ENCODE results near the gene MTMR10.

The MTMR10 gene

DNA sequence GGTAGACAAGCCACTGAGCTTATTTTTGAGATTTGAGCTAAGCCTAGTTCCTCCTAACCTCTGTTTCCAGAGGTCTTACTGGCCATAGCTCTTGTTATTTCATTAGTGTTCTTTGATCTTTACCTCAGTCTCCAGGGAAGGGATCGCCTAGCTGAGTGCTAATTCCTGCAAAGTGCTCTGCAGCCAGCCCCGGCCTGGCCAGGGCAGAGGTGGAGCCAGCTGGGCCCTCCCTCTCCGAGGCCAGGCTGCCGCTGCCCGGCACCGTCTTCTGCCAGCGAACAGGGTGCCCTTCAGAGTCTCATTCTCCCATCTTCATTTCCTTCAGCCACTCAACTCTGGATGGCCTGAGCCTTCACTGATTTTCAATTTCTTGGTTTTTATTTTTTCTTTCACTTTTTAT, 68.0 kb downstream of the MTMR10 start:
- H3K4me3 ChIP-seq (ENCODE audit: low read depth, low read length): no peak overlapping the region
- no peaks in the 10 kb centered on the region for H3K79me2 ChIP-seq
- H3K4me2 ChIP-seq (ENCODE audit: low read length): no peak overlapping the region
- H3K36me3 ChIP-seq (ENCODE audit: control insufficient read depth, insufficient read depth, low read length): no peaks in the 10 kb centered on the region
- H3K9me3 ChIP-seq (ENCODE audit: control insufficient read depth, low read length): no peaks in the 10 kb centered on the region
- TF ChIP-seq, protein P1, sequence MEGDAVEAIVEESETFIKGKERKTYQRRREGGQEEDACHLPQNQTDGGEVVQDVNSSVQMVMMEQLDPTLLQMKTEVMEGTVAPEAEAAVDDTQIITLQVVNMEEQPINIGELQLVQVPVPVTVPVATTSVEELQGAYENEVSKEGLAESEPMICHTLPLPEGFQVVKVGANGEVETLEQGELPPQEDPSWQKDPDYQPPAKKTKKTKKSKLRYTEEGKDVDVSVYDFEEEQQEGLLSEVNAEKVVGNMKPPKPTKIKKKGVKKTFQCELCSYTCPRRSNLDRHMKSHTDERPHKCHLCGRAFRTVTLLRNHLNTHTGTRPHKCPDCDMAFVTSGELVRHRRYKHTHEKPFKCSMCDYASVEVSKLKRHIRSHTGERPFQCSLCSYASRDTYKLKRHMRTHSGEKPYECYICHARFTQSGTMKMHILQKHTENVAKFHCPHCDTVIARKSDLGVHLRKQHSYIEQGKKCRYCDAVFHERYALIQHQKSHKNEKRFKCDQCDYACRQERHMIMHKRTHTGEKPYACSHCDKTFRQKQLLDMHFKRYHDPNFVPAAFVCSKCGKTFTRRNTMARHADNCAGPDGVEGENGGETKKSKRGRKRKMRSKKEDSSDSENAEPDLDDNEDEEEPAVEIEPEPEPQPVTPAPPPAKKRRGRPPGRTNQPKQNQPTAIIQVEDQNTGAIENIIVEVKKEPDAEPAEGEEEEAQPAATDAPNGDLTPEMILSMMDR (IDR thresholded peaks at IDR 0.05): no peak
- H3K9ac ChIP-seq: no peak overlapping the region
- no peaks in the 10 kb centered on the region for H3K4me1 ChIP-seq
- no peak overlapping the region for H3K27ac ChIP-seq
- no peaks in the 10 kb centered on the region for H3K27me3 ChIP-seq (ENCODE audit: control insufficient read depth, insufficient read depth, low read length)
- no peak overlapping the region for H2AFZ ChIP-seq

- Histone ChIP-seq H3K27ac (no peak overlapping the region), H3K4me3 (ENCODE audit: low read depth, low read length) (no peak overlapping the region), H3K27me3 (ENCODE audit: control insufficient read depth, insufficient read depth, low read length) (no peaks in the 10 kb centered on the region), H3K79me2 (no peaks in the 10 kb centered on the region), H3K9ac (no peak overlapping the region), H3K9me3 (ENCODE audit: control insufficient read depth, low read length) (no peaks in the 10 kb centered on the region), H3K4me2 (ENCODE audit: low read length) (no peak overlapping the region), H3K36me3 (ENCODE audit: control insufficient read depth, insufficient read depth, low read length) (no peaks in the 10 kb centered on the region), H3K4me1 (no peaks in the 10 kb centered on the region), H2AFZ (no peak overlapping the region)
- TF ChIP-seq, protein P1 (IDR thresholded peaks at IDR 0.05): no peak
Measured at GRCh38 chr15:30922480-30923311, 68.7 kb downstream of the MTMR10 start.

GRCh38 chr15:30921781-30922479, 69.5 kb downstream of the MTMR10 start:
- no peak overlapping the region for H3K27ac ChIP-seq
- H3K27me3 ChIP-seq (ENCODE audit: control insufficient read depth, insufficient read depth, low read length): no peaks in the 10 kb centered on the region
- H3K9me3 ChIP-seq (ENCODE audit: control insufficient read depth, low read length): no peaks in the 10 kb centered on the region
- H3K79me2 ChIP-seq: no peaks in the 10 kb centered on the region
- TF ChIP-seq, protein P1 (IDR thresholded peaks at IDR 0.05): no peak
- H3K4me2 ChIP-seq (ENCODE audit: low read length): peak overlapping the region; percentile 33
- H3K36me3 ChIP-seq (ENCODE audit: control insufficient read depth, insufficient read depth, low read length): no peaks in the 10 kb centered on the region
- no peak overlapping the region for H3K4me3 ChIP-seq (ENCODE audit: low read depth, low read length)
- H2AFZ ChIP-seq: no peak overlapping the region
- no peaks in the 10 kb centered on the region for H3K4me1 ChIP-seq
- H3K9ac ChIP-seq: no peak overlapping the region

GRCh38 chr15:30921106-30921505, 70.3 kb downstream of the MTMR10 start:
- no peak overlapping the region for H3K4me3 ChIP-seq (ENCODE audit: low read depth, low read length)
- TF ChIP-seq, protein P1 (IDR thresholded peaks at IDR 0.05): no peak
- no peak overlapping the region for H3K9ac ChIP-seq
- no peaks in the 10 kb centered on the region for H3K9me3 ChIP-seq (ENCODE audit: control insufficient read depth, low read length)
- H3K4me1 ChIP-seq: no peaks in the 10 kb centered on the region
- H3K27me3 ChIP-seq (ENCODE audit: control insufficient read depth, insufficient read depth, low read length): no peaks in the 10 kb centered on the region
- no peaks in the 10 kb centered on the region for H3K79me2 ChIP-seq
- H3K4me2 ChIP-seq (ENCODE audit: low read length): peak overlapping the region; percentile 33
- no peaks in the 10 kb centered on the region for H3K36me3 ChIP-seq (ENCODE audit: control insufficient read depth, insufficient read depth, low read length)
- no peak overlapping the region for H3K27ac ChIP-seq
- H2AFZ ChIP-seq: no peak overlapping the region
